Esophagus (tissue), 2 donors: ENCODE results near the gene KRTAP5-3. TPM values are rescaled to one million over a fixed set of nuclear protein-coding genes. Genes with fewer than 3 reads are reported as not detected.

Source experiments
- H3K27ac ChIP-seq, 2 donors: one replicate each; pipeline ENCODE4 v1.5.1; 2013; ENCODE audit warnings: low read depth in 2 of 2, mild to moderate bottlenecking in 2 of 2, inconsistent platforms in 1 of 2, low read length in 1 of 2, moderate library complexity in 1 of 2
- H3K27me3 ChIP-seq, 2 donors: one replicate each; pipeline ENCODE4 v1.6.1; 2013; ENCODE audit warnings: low read length in 2 of 2, control low read depth in 1 of 2, mild to moderate bottlenecking in 1 of 2; ENCODE audit not compliant: insufficient read depth in 2 of 2, control insufficient read depth in 1 of 2
- H3K36me3 ChIP-seq, 2 donors: one replicate each; pipeline ENCODE4 v1.6.1; 2013; ENCODE audit warnings: low read length in 1 of 2; ENCODE audit not compliant: control insufficient read depth in 2 of 2, insufficient read depth in 2 of 2
- H3K4me1 ChIP-seq, 2 donors: one replicate each; pipeline ENCODE4 v1.6.1; 2013; ENCODE audit warnings: low read length in 1 of 2; ENCODE audit not compliant: control insufficient read depth in 2 of 2, insufficient read depth in 2 of 2
- H3K4me3 ChIP-seq, 2 donors: one replicate each; pipeline ENCODE4 v1.5.1; 2013; ENCODE audit warnings: low read length in 2 of 2, mild to moderate bottlenecking in 2 of 2, low read depth in 1 of 2, moderate library complexity in 1 of 2
- H3K9me3 ChIP-seq, 2 donors: one replicate each; pipeline ENCODE4 v1.6.1; 2013; ENCODE audit warnings: mild to moderate bottlenecking in 2 of 2, low read depth in 1 of 2, low read length in 1 of 2, moderate library complexity in 1 of 2; ENCODE audit not compliant: control insufficient read depth in 2 of 2, insufficient read depth in 1 of 2
- WGBS, 2 donors: extraction: QIAGEN DNeasy Blood & Tissue Kit; methylation state at CpG; one replicate each; pipeline ENCODE4 v1.1.7; 2013; 5-methylcytosine and 5-hydroxymethylcytosine counted together
- polyA plus RNA-seq, 2 donors: library from polyadenylated mRNA; stranded (reverse); fragments of 200-250 nt; gene quantifications; one replicate each; pipeline ENCODE4 v1.2.3, GENCODE V29; 2013
- donor health status: healthy with polysubstance abuse.
- donor health status: Bipolar disorder and iron deficiency.

KRTAP5-3 gene, protein sequence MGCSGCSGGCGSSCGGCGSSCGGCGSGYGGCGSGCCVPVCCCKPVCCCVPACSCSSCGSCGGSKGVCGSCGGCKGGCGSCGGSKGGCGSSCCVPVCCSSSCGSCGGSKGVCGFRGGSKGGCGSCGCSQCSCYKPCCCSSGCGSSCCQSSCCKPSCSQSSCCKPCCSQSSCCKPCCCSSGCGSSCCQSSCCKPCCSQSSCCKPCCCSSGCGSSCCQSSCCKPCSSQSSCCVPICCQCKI
- polyA plus RNA-seq: not detected

DNA sequence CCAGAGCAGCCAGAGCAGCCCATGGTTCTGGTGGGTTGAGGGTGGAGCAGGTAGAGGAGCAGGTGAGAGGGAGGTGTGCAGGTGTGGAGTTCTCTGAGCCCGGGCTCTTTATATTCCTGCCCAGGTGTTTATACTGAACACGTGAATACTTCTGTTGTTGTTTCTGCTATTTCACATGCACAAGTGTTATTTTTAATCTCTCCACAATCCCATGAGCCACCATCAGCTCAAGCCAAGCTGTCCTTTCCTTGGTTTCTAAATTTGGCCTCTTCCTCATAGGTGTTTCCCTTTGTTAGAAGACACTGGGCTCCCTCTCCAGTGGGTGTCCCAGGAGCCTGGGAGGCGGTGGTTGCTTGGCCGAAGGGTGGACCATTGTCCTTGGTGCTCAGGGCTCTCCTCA lies at the start of gene KRTAP5-3:
Gene KRTAP5-3 (minus strand): TSS at position 101 of the 400 bp plus-strand sequence. CDS start 78 bp downstream, at position 23.
- H3K27me3 ChIP-seq: no peaks in the 10 kb centered on the region
- no peaks in the 10 kb centered on the region for H3K36me3 ChIP-seq
- no peak within 1 kb of the TSS for H3K4me3 ChIP-seq
- H3K9me3 ChIP-seq: no peaks in the 10 kb centered on the region
- peaks cover 0 to 2% of the 10 kb centered on the region in 2 donors for H3K4me1 ChIP-seq
- 60 to 61% methylated on average over 4 of the region's 4 CpGs for WGBS, 2 donors
- no peak within 1 kb of the TSS for H3K27ac ChIP-seq

DNA sequence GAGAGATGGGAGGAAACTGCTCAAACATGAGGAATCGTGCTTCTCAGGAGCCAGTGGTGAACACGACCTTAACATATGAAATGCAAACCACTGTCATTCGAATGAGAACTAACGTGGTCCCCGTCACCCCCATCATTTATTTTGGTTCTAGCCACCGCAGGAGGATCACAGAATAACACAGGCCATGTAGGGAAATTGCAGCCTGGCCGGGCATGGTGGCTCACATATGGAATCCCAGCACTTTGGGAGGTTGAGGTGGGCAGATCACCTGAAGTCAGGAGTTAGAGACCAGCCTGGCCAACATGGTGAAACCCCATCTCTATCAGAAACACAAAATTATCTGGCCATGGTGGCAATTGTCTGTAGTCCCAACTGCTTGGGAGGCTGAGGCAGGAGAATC lies 48.4 kb upstream of the KRTAP5-3 start:
- H3K4me3 ChIP-seq: no peak overlapping the region
- 77 to 87% methylated on average over 7 of the region's 7 CpGs for WGBS, 2 donors
- no peaks in the 10 kb centered on the region for H3K27me3 ChIP-seq
- no peak overlapping the region for H3K27ac ChIP-seq
- no peaks in the 10 kb centered on the region for H3K36me3 ChIP-seq
- H3K4me1 ChIP-seq: peaks cover 0 to 2% of the 10 kb centered on the region in 2 donors
- no peaks in the 10 kb centered on the region for H3K9me3 ChIP-seq

DNA sequence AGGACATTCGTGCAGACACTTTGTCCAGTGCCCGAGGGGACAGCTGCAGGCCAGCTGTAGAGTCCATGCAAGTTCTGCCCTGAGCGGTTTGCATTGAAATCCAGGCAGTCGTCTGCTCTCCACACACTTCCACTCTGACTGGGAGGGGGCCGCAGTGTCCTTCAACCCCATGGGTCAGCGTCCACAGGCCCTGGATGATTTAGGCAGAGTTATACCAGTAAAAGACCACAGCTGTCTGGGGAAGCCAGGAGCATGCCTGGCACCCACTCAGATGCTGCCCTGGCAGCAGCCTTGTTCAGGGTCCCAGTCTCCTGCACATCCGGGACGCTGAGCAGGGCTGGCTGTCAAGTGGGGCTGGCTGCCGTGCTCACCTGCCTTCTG lies 47.8 kb upstream of the KRTAP5-3 start:
- Histone ChIP-seq H3K4me3 (no peak overlapping the region), H3K36me3 (no peaks in the 10 kb centered on the region), H3K4me1 (peaks cover 0 to 2% of the 10 kb centered on the region in 2 donors), H3K27ac (no peak overlapping the region), H3K9me3 (no peaks in the 10 kb centered on the region), H3K27me3 (no peaks in the 10 kb centered on the region)
- 79 to 80% methylated on average over 9 of the region's 9 CpGs for WGBS, 2 donors

DNA sequence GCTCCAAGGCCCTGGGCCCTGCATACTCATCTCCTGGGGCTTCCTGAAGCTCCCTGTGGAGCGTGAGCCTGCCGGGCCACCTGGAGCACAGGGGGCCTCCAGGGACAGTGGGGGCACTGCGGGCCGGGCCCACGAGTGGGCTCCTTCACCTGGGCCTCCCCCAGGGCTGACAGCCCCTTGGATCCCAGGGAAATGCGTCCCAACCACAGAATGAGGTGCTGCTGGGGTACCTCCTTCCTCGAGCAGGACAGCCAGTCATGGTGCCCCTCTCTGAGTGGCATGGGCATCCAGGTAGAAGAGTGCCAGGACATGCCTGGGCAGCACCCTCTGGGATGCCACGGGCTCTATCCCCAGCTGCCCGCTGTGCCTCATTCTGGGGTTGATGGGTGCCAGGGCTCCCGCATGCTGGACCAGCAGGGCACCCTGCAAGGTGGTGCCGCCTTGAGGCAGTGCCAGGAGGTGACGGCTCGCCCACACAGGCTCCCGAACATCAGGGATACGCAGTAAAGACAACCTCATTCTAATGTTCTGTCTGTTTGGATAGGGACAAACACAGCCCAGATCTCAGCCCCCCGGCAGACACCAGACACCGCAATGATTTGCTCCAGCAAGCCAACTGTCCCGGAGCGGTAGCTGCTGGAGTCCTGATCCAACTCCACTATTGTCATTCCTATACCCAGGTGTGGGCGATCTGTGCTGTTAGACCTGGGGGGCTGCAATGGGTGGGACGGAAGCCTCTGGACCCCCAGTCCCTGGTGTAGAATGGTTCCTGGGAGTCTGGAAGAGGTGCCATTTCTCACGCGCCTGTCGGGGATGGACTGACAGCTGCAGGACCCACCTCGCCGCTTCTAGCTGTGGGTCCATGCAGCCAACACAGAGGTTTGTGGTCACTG lies 47.2 kb upstream of the KRTAP5-3 start:
- H3K27me3 ChIP-seq: no peaks in the 10 kb centered on the region
- H3K4me1 ChIP-seq: peaks cover 0 to 8% of the 10 kb centered on the region in 2 donors
- WGBS, 2 donors: 64 to 71% methylated on average over 26 of the region's 26 CpGs
- H3K27ac ChIP-seq: no peak overlapping the region
- no peak overlapping the region for H3K4me3 ChIP-seq
- H3K9me3 ChIP-seq: no peaks in the 10 kb centered on the region
- no peaks in the 10 kb centered on the region for H3K36me3 ChIP-seq

DNA sequence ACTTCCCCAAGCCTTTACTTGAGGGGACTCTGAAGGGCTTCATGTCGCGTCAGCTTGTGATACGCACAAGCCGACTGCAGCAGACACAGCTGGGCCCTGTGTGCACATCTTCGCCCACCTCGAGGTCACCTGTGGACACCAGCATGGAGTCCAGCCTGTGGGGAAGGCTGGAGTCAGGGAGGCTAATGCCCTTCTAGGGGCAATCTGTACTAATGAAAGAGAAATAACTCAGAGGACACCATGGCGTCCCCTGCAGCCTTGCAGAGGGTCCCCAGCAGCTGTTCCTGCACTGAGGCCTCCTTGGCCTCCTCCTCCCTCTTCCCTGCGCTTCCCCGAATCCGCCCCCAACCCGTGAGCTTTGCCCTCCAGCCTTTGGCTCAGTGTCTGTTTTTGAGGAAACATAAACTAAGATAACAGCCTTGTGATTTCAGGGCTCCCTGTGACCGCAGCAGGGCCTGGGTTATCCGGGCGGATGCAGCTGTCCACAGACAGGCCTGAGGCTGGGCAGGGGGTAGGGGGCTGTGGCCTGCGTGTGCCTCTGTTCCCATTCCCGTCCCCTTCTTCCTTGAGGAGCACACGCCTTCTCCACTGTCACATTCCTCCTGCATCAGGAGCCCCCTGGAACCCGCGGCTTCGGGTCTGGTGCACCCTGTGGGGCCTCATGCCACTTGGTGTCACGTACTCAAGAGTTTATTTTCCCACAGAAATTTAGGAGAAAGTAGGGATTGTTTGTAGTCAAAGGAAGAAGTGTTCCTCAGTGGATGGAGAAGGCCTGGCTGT lies 46.3 kb upstream of the KRTAP5-3 start:
- H3K9me3 ChIP-seq: no peaks in the 10 kb centered on the region
- peaks cover 0 to 8% of the 10 kb centered on the region in 2 donors for H3K4me1 ChIP-seq
- WGBS, 2 donors: 68 to 71% methylated on average over 20 to 21 of the region's 21 CpGs
- no peaks in the 10 kb centered on the region for H3K36me3 ChIP-seq
- H3K27ac ChIP-seq: no peak overlapping the region
- no peak overlapping the region for H3K4me3 ChIP-seq
- H3K27me3 ChIP-seq: no peaks in the 10 kb centered on the region

DNA sequence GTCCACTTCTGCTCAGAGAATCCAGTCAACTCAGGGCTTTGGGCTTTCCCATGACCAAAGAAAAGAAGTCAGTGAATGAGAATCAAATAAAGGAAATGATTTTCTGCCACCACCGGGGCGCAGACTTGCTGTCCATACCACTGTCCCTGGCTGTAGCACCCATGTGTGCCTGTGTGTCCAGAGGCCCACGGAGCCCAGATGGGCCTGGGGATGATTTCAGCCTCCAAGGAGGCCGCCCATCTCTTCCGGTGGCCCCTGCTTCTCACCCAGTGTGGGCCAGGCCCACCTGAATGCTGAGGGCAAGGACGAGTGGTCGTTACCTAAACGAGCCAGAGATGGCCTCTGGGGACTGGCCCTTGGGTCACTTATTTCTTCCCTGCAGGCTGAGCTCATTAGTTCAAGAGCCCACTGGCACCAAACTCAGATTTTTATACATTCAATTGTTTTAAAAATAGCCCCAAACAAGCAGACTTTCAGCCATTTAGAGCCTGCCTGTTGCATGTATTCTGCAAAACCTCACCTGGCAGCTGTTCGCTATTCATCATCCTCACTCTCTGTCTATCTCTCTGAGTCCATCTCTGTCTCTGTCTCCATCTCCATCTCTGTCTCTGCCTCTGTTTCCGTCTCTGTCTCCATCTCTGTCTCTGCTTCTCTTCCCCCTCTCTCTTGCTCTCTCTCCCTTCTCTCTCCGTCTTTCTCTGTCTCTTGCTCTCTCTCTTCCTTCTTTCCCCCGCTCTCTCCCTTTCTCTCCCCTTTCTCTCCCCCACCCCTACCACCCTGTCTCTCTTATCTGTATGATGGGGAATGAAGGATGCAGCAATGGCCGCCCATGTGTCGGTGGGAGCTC lies 45.5 kb upstream of the KRTAP5-3 start:
- H3K27ac ChIP-seq: no peak overlapping the region
- WGBS, 2 donors: 89 to 90% methylated on average over 14 of the region's 14 CpGs

DNA sequence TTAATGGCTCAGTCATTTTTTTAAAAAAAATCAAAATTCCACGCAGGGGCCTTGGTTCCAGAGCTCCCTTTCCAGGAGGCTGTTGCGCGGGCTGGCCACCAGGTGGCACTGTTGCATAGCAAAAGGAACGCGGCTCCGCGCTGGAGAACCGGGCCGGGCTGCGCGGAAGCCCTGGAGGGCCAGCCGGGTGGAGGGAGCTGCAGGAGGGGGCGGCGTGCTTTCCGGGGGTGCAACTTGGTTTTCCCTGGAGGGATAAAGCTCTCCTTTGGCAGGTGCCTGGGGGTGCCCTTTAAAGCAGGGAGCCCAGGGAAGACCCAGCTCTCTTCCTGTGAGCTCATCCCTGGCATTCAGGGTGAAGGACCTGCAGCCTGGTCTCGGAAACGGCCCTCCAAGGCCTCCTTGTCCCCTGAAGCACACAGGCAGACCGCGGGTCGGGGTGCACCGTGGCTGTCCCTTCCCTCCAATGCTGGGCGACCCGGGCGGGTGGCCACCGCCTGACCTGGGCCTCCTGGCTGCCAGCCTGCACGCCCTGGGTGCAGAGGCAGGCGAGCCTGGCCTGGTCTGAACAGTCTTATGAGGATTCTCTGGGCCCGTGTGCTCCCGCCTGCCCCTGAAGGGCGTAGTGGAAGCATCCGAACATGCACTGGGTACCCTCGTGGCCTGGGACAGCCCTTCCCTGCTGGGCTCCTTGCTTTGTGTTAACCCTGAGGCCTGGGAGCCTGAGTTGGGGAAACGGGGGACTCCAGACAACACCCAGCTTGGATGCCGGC lies 44.7 kb upstream of the KRTAP5-3 start:
- Histone ChIP-seq H3K4me3 (no peak overlapping the region), H3K9me3 (no peaks in the 10 kb centered on the region), H3K4me1 (peaks cover 0 to 8% of the 10 kb centered on the region in 2 donors), H3K27me3 (no peaks in the 10 kb centered on the region), H3K27ac (no peak overlapping the region), H3K36me3 (no peaks in the 10 kb centered on the region)
- 27 to 29% methylated on average over 34 of the region's 34 CpGs for WGBS, 2 donors

More for the DNA sequence above, 45.5 kb upstream of the KRTAP5-3 start:
- Histone ChIP-seq H3K4me3 (no peak overlapping the region), H3K9me3 (no peaks in the 10 kb centered on the region), H3K36me3 (no peaks in the 10 kb centered on the region), H3K27me3 (no peaks in the 10 kb centered on the region), H3K4me1 (peaks cover 0 to 8% of the 10 kb centered on the region in 2 donors)

DNA sequence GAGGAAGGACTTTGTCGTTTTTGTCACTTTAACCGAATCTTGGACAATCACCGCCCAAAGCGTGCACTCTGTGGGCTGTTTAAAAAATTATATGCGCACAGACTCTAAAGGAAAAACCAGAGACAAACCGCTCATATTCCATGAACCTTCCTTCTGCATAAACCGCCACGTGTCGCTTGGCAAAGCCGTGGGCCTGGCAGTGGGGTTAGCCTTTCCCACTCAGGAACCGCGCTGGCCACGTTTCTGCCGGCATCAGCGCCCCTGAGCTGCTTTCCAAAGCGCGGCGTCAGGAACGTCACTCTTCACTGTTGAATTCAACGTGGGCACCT lies 44.1 kb upstream of the KRTAP5-3 start:
- Histone ChIP-seq H3K4me1 (peaks cover 0 to 8% of the 10 kb centered on the region in 2 donors), H3K9me3 (no peaks in the 10 kb centered on the region), H3K36me3 (no peaks in the 10 kb centered on the region), H3K27ac (no peak overlapping the region), H3K4me3 (no peak overlapping the region), H3K27me3 (no peaks in the 10 kb centered on the region)
- 47 to 50% methylated on average over 20 of the region's 20 CpGs for WGBS, 2 donors
